SK-N-SH (cell line): ENCODE measurements around the gene CDK5R2. TPM values are rescaled to one million over a fixed set of nuclear protein-coding genes. Genes with fewer than 3 reads are reported as not detected.

Experiments
- CTCF ChIA-PET: fragments of 300-600, 350-600 bp; formaldehyde crosslinking; extraction: SDS; loops from one replicate; lab custom pipeline; 2021; lab: Yijun Ruan, JAX
- POLR2A ChIA-PET: fragments of 350-600 bp; sonication (Branson Sonifier 250); formaldehyde crosslinking; extraction: SDS; loops from one replicate; lab custom pipeline; 2020; ENCODE audit warnings: antibody characterized with exemption, inconsistent platforms; lab: Yijun Ruan, JAX
- DNase-seq: peaks from one replicate; pipeline ENCODE4 v3.0.0; 2012
- H2AFZ ChIP-seq: fragments of 200-600 bp; sonication (generic); 2 replicates; pipeline ENCODE4 v1.8.1; 2016; ENCODE audit warnings: antibody characterized with exemption, mild to moderate bottlenecking, low read depth
- H3F3A ChIP-seq: fragments of 200-600 bp; sonication (generic); replicated peaks from 2 replicates; pipeline ENCODE3; 2016; ENCODE audit warnings: antibody characterized with exemption, mild to moderate bottlenecking; ENCODE audit not compliant: insufficient read depth
- H3K27ac ChIP-seq, 2 experiments: fragments of 200-500 bp in 1 of 2; fragments of 200-600 bp in 1 of 2; sonication (Bioruptor generic) in 1 of 2; sonication (generic), shearing (Covaris generic) in 1 of 2; 2 replicates each; pipeline versions ENCODE4 v1.5.1 to v1.6.1; 2014 to 2016; ENCODE audit warnings: low read depth in 2 of 2, inconsistent platforms in 1 of 2, low read length in 1 of 2, mild to moderate bottlenecking in 1 of 2, mixed read lengths in 1 of 2
- H3K27me3 ChIP-seq: fragments of 200-600 bp; sonication (generic), shearing (Covaris generic); 2 replicates; pipeline ENCODE4 v1.6.1; 2016; ENCODE audit warnings: mixed run types; ENCODE audit not compliant: insufficient read depth
- H3K36me3 ChIP-seq, 2 experiments: fragments of 200-500 bp in 1 of 2; fragments of 200-600 bp in 1 of 2; sonication (Bioruptor generic) in 1 of 2; sonication (generic) in 1 of 2; replicated peaks in 1 of 2; 2 replicates each; pipeline versions ENCODE3 to v1.5.1; 2014 to 2016; ENCODE audit warnings: low read length in 1 of 2, mild to moderate bottlenecking in 1 of 2; ENCODE audit not compliant: insufficient read depth in 2 of 2, control insufficient read depth in 1 of 2
- H3K4me1 ChIP-seq, 2 experiments: fragments of 200-500 bp in 1 of 2; fragments of 200-600 bp in 1 of 2; sonication (Bioruptor generic) in 1 of 2; sonication (generic), shearing (Covaris generic) in 1 of 2; 2 replicates each; pipeline versions ENCODE4 v1.5.1 to v1.6.1; 2014 to 2016; ENCODE audit warnings: low read depth in 1 of 2, low read length in 1 of 2, mixed run types in 1 of 2; ENCODE audit not compliant: insufficient read depth in 2 of 2, control insufficient read depth in 1 of 2
- H3K4me2 ChIP-seq: fragments of 200-600 bp; sonication (generic), shearing (Covaris generic); 2 replicates; pipeline ENCODE4 v1.6.1; 2017; ENCODE audit warnings: mixed run types
- H3K4me3 ChIP-seq, 2 experiments: fragments of 200-500 bp in 1 of 2; fragments of 200-600 bp in 1 of 2; sonication (Bioruptor generic) in 1 of 2; sonication (generic), shearing (Covaris generic) in 1 of 2; 2 replicates each; pipeline versions ENCODE4 v1.5.1 to v1.8.1; 2014 to 2016; ENCODE audit warnings: low read depth in 2 of 2, inconsistent platforms in 1 of 2, low read length in 1 of 2, mild to moderate bottlenecking in 1 of 2, mixed read lengths in 1 of 2, moderate library complexity in 1 of 2
- H3K79me2 ChIP-seq: fragments of 200-600 bp; sonication (generic); 2 replicates; pipeline ENCODE4 v1.8.1; 2017; ENCODE audit warnings: mild to moderate bottlenecking; ENCODE audit not compliant: insufficient read depth
- H3K9ac ChIP-seq: fragments of 200-600 bp; sonication (generic); 2 replicates; pipeline ENCODE4 v1.6.1; 2017; ENCODE audit warnings: mixed run types
- H3K9me2 ChIP-seq: fragments of 200-600 bp; sonication (generic); 2 replicates; pipeline ENCODE4 v1.6.1; 2017; ENCODE audit warnings: mixed run types
- H3K9me3 ChIP-seq: fragments of 200-600 bp; sonication (generic); 2 replicates; pipeline ENCODE4 v1.6.1; 2017; ENCODE audit warnings: mixed run types, mild to moderate bottlenecking, moderate library complexity
- H4K20me1 ChIP-seq: fragments of 200-600 bp; sonication (generic); 2 replicates; pipeline ENCODE4 v1.6.1; 2017; ENCODE audit warnings: mild to moderate bottlenecking, mixed run types; ENCODE audit not compliant: insufficient read depth
- CHD2 ChIP-seq: fragments of 150-350 bp; IDR thresholded peaks from 2 replicates; pipeline ENCODE4 v1.6.1; 2018; ENCODE audit warnings: low read length; ENCODE audit not compliant: partially characterized antibody
- EP300 ChIP-seq, 2 experiments: IDR thresholded peaks; 2 replicates each; pipeline versions ENCODE4 v1.4.0 to v1.6.1; 2012; ENCODE audit warnings: borderline replicate concordance in 1 of 2, low read depth in 1 of 2, low read length in 1 of 2
- EZH2phosphoT487 ChIP-seq: fragments of 200-600 bp; sonication (generic); IDR thresholded peaks from 2 replicates; pipeline ENCODE4 v1.6.1; 2017; ENCODE audit warnings: low read depth, mixed run types, mild to moderate bottlenecking, antibody characterized with exemption, moderate library complexity, borderline replicate concordance
- FOXJ3 ChIP-seq: sonication (generic); formaldehyde crosslinking; IDR thresholded peaks from 2 replicates; pipeline ENCODE4 v1.5.1; 2020; ENCODE audit warnings: mild to moderate bottlenecking, missing genetic modification reagents
- FOXM1 ChIP-seq: IDR thresholded peaks from 2 replicates; pipeline ENCODE4 v1.4.0; 2012; ENCODE audit warnings: low read depth, mild to moderate bottlenecking
- GABPA ChIP-seq: IDR thresholded peaks from 2 replicates; pipeline ENCODE4 v1.4.0; 2012; ENCODE audit warnings: low read depth, mild to moderate bottlenecking
- GATA2 ChIP-seq: sonication (generic); formaldehyde crosslinking; IDR thresholded peaks from 2 replicates; pipeline ENCODE4 v1.5.0; 2020; ENCODE audit warnings: mild to moderate bottlenecking, missing genetic modification reagents
- MAX ChIP-seq: IDR thresholded peaks from 2 replicates; pipeline ENCODE4 v1.4.0; 2012; ENCODE audit warnings: low read depth
- NRF1 ChIP-seq: IDR thresholded peaks from 2 replicates; pipeline ENCODE4 v1.6.1; 2012; ENCODE audit warnings: low read depth, mild to moderate bottlenecking, low read length
- POLR2AphosphoS5 ChIP-seq: IDR thresholded peaks from 2 replicates; pipeline ENCODE4 v1.6.1; 2012; ENCODE audit warnings: low read depth, low read length
- RAD21 ChIP-seq: IDR thresholded peaks from 2 replicates; pipeline ENCODE4 v1.6.1; 2012; ENCODE audit warnings: mild to moderate bottlenecking, low read length
- RCOR1 ChIP-seq: fragments of 150-350 bp; IDR thresholded peaks from 2 replicates; pipeline ENCODE4 v1.6.1; 2017; ENCODE audit warnings: antibody characterized with exemption, low read length
- RFX5 ChIP-seq: IDR thresholded peaks from 2 replicates; pipeline ENCODE4 v1.6.1; 2012; ENCODE audit warnings: mild to moderate bottlenecking, improper control_type of control experiment, low read length
- RXRA ChIP-seq: IDR thresholded peaks from 2 replicates; pipeline ENCODE4 v1.4.0; 2012; ENCODE audit warnings: low read depth, mild to moderate bottlenecking, borderline replicate concordance
- SMC3 ChIP-seq: IDR thresholded peaks from 2 replicates; pipeline ENCODE4 v1.6.1; 2012; ENCODE audit warnings: low read depth, low read length, improper control_type of control experiment
- TCF12 ChIP-seq: IDR thresholded peaks from 2 replicates; pipeline ENCODE4 v1.4.0; 2012
- USF1 ChIP-seq: IDR thresholded peaks from 2 replicates; pipeline ENCODE4 v1.4.0; 2012; ENCODE audit warnings: low read depth, borderline replicate concordance
- YY1 ChIP-seq: IDR thresholded peaks from 2 replicates; pipeline ENCODE4 v1.4.0; 2012; ENCODE audit warnings: low read depth, mild to moderate bottlenecking
- WGBS: methylation state at CpG from one replicate; pipeline ENCODE4 v1.1.6; 2017; ENCODE audit warnings: low lambda C conversion rate; 5-methylcytosine and 5-hydroxymethylcytosine counted together
- polyA plus RNA-seq, 3 experiments: library from polyadenylated mRNA; depleted of rRNA; stranded (reverse); fragments of >200 nt; gene quantifications; 2 replicates each; pipeline ENCODE4 v1.2.3, GENCODE V29; 2012
- TF ChIP-seq, protein P1 (sequence below): fragments of 200-600 bp; sonication (generic); IDR thresholded peaks from 2 replicates; pipeline ENCODE4 v1.6.1; 2017; ENCODE audit warnings: antibody characterized with exemption, mild to moderate bottlenecking, moderate library complexity
- TF ChIP-seq, protein P2 (sequence below): IDR thresholded peaks from 2 replicates; pipeline ENCODE4 v1.6.1; 2012; ENCODE audit warnings: mild to moderate bottlenecking, low read depth, low read length, moderate library complexity
- TF ChIP-seq, protein P3 (sequence below): IDR thresholded peaks from 2 replicates; pipeline ENCODE4; 2012
- TF ChIP-seq, protein P4 (sequence below): IDR thresholded peaks from 2 replicates; pipeline ENCODE4 v1.4.0; 2012; ENCODE audit warnings: low read depth, borderline replicate concordance

Gene CDK5R2
- polyA plus RNA-seq, 1 of the 3 experiments (the other 2 are of a cell fraction), result 0.26 TPM

GRCh38 chr2:218995972-218996711 is 36.7 kb downstream of the CDK5R2 start:
- WGBS, result 16% methylated on average over 19 of the region's 43 CpGs
- TF ChIP-seq FOXJ3, result peak; percentile 41; the same call in 1 of the 2 replicates
- no peak for TF ChIP-seq TCF12
- TF ChIP-seq SMC3, result peak; percentile 91
- TF ChIP-seq, protein P1, sequence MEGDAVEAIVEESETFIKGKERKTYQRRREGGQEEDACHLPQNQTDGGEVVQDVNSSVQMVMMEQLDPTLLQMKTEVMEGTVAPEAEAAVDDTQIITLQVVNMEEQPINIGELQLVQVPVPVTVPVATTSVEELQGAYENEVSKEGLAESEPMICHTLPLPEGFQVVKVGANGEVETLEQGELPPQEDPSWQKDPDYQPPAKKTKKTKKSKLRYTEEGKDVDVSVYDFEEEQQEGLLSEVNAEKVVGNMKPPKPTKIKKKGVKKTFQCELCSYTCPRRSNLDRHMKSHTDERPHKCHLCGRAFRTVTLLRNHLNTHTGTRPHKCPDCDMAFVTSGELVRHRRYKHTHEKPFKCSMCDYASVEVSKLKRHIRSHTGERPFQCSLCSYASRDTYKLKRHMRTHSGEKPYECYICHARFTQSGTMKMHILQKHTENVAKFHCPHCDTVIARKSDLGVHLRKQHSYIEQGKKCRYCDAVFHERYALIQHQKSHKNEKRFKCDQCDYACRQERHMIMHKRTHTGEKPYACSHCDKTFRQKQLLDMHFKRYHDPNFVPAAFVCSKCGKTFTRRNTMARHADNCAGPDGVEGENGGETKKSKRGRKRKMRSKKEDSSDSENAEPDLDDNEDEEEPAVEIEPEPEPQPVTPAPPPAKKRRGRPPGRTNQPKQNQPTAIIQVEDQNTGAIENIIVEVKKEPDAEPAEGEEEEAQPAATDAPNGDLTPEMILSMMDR, result peak; percentile 85
- no peak for TF ChIP-seq EZH2phosphoT487
- no peak for TF ChIP-seq GABPA
- TF ChIP-seq EP300 (IDR thresholded peaks at IDR 0.05; ENCODE audit: borderline replicate concordance in 1 of 2, low read depth in 1 of 2, low read length in 1 of 2), result 0 out of 4 replicates have a peak, but pooled peaks of 1 of the 2 experiments have one; percentile 24
- TF ChIP-seq RFX5, result no peak
- TF ChIP-seq FOXM1, result no peak
- peak; percentile 96 for TF ChIP-seq RAD21
- TF ChIP-seq, protein P2, sequence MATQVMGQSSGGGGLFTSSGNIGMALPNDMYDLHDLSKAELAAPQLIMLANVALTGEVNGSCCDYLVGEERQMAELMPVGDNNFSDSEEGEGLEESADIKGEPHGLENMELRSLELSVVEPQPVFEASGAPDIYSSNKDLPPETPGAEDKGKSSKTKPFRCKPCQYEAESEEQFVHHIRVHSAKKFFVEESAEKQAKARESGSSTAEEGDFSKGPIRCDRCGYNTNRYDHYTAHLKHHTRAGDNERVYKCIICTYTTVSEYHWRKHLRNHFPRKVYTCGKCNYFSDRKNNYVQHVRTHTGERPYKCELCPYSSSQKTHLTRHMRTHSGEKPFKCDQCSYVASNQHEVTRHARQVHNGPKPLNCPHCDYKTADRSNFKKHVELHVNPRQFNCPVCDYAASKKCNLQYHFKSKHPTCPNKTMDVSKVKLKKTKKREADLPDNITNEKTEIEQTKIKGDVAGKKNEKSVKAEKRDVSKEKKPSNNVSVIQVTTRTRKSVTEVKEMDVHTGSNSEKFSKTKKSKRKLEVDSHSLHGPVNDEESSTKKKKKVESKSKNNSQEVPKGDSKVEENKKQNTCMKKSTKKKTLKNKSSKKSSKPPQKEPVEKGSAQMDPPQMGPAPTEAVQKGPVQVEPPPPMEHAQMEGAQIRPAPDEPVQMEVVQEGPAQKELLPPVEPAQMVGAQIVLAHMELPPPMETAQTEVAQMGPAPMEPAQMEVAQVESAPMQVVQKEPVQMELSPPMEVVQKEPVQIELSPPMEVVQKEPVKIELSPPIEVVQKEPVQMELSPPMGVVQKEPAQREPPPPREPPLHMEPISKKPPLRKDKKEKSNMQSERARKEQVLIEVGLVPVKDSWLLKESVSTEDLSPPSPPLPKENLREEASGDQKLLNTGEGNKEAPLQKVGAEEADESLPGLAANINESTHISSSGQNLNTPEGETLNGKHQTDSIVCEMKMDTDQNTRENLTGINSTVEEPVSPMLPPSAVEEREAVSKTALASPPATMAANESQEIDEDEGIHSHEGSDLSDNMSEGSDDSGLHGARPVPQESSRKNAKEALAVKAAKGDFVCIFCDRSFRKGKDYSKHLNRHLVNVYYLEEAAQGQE, result 0 out of 2 replicates have a peak, but pooled peaks have one; percentile 4
- TF ChIP-seq, protein P3, sequence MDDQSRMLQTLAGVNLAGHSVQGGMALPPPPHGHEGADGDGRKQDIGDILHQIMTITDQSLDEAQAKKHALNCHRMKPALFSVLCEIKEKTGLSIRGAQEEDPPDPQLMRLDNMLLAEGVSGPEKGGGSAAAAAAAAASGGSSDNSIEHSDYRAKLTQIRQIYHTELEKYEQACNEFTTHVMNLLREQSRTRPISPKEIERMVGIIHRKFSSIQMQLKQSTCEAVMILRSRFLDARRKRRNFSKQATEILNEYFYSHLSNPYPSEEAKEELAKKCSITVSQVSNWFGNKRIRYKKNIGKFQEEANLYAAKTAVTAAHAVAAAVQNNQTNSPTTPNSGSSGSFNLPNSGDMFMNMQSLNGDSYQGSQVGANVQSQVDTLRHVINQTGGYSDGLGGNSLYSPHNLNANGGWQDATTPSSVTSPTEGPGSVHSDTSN, result no peak
- TF ChIP-seq NRF1, result no peak; the same call in 1 of the 2 replicates
- TF ChIP-seq MAX, result no peak
- TF ChIP-seq RCOR1, result no peak
- TF ChIP-seq, protein P4, sequence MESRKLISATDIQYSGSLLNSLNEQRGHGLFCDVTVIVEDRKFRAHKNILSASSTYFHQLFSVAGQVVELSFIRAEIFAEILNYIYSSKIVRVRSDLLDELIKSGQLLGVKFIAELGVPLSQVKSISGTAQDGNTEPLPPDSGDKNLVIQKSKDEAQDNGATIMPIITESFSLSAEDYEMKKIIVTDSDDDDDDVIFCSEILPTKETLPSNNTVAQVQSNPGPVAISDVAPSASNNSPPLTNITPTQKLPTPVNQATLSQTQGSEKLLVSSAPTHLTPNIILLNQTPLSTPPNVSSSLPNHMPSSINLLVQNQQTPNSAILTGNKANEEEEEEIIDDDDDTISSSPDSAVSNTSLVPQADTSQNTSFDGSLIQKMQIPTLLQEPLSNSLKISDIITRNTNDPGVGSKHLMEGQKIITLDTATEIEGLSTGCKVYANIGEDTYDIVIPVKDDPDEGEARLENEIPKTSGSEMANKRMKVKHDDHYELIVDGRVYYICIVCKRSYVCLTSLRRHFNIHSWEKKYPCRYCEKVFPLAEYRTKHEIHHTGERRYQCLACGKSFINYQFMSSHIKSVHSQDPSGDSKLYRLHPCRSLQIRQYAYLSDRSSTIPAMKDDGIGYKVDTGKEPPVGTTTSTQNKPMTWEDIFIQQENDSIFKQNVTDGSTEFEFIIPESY, result no peak
- TF ChIP-seq USF1, result no peak
- TF ChIP-seq YY1, result no peak
- TF ChIP-seq POLR2AphosphoS5, result peak; percentile 35; the same call in 1 of the 2 replicates
- no peak for TF ChIP-seq GATA2
- TF ChIP-seq RXRA, result no peak
- peak; percentile 54 for TF ChIP-seq CHD2

More at GRCh38 chr2:218995972-218996711, 36.7 kb downstream of the CDK5R2 start:
- Histone ChIP-seq H3K4me3 (peak overlapping the region; percentile 57 to 61), H2AFZ (peak overlapping the region; percentile 83; the same call in 1 of the 2 replicates), H3K36me3 (no peaks in the 10 kb centered on the region), H3K9me3 (no peaks in the 10 kb centered on the region), H3K79me2 (no peaks in the 10 kb centered on the region), H4K20me1 (no peaks in the 10 kb centered on the region), H3K9ac (0 out of 2 replicates have a peak overlapping the region, but pooled peaks have one; percentile 20), H3K4me1 (peaks cover 0 to 61% of the 10 kb centered on the region in 2 experiments; a peak in 2 of 4 replicates), H3K27ac (peak overlapping the region in 1 of 2 experiments; percentile 99; a peak in 2 of 4 replicates), H3K27me3 (no peaks in the 10 kb centered on the region), H3F3A (no peaks in the 10 kb centered on the region), H3K9me2 (no peaks in the 10 kb centered on the region), H3K4me2 (peak overlapping the region; percentile 73)
- POLR2A ChIA-PET, result interaction anchor here (0.6 to 6.8 kb wide), 16 partner anchors 9 to 524 kb away, joined by 3 to 89 read pairs (median 4); partner anchors contain the start of genes CDK5R2 and FEV
- CTCF ChIA-PET, result interaction anchor here (0.5 to 12.8 kb wide), 40 partner anchors 8 to 282 kb away, joined by 3 to 258 read pairs (median 6); partner anchors contain the start of genes ABCB6, CFAP65, FEV and NHEJ1
- DNase-seq, result peak; percentile 96
